AG09309 (cell line): Measurements from ENCODE around the gene KCNIP1.

Experiments
- DNase-seq: peaks from one replicate; pipeline ENCODE4 v3.0.0-alpha.2; 2010; ENCODE audit warnings: low read depth
- H3K4me3 ChIP-seq: 2 replicates; pipeline ENCODE4 v1.5.1; 2011; ENCODE audit warnings: mild to moderate bottlenecking, low read depth, low read length, moderate library complexity; ENCODE audit not compliant: control insufficient read depth
- TF ChIP-seq, protein P1 (sequence below): IDR thresholded peaks from 2 replicates; pipeline ENCODE4 v1.5.1; 2011; ENCODE audit warnings: mild to moderate bottlenecking, low read depth, low read length, inconsistent platforms; ENCODE audit not compliant: insufficient read depth, control insufficient read depth; ENCODE audit errors: missing control alignments

KCNIP1 gene

DNA sequence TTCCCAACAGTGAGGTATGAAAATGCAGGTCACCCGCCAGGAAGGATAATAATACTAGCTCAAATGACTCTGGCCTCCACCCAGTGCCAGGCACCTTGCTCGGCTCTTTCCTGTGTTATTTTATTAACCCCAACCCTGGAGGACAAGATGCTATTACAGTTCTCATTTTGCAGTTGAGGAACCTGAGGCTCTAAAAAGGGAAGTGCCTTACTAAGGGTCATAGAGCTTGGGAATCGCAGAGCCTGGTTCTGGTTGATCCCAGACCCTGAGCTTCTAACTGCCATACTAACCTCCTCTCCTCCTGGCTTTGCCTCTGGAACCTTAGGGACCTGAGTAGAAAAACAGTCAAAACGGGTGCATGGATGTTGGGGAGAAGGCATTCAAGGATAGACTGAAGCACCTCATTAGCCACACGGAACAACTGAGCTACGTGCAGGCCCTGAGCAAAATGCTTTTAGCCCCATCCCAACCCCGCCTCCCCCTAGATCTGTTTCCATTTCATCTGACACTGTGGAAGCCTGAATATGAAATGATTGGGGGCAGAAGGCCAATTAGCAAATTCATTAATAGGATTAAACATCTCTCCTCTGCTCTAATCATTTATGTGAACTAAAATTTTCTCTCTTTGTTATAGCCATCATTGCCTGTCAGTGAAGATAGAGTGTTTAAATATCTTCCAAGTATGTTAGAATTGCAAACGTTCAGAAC is 7.9 kb downstream of the KCNIP1 start:
- no peak for DNase-seq
- H3K4me3 ChIP-seq, result no peak overlapping the region
- TF ChIP-seq, protein P1, sequence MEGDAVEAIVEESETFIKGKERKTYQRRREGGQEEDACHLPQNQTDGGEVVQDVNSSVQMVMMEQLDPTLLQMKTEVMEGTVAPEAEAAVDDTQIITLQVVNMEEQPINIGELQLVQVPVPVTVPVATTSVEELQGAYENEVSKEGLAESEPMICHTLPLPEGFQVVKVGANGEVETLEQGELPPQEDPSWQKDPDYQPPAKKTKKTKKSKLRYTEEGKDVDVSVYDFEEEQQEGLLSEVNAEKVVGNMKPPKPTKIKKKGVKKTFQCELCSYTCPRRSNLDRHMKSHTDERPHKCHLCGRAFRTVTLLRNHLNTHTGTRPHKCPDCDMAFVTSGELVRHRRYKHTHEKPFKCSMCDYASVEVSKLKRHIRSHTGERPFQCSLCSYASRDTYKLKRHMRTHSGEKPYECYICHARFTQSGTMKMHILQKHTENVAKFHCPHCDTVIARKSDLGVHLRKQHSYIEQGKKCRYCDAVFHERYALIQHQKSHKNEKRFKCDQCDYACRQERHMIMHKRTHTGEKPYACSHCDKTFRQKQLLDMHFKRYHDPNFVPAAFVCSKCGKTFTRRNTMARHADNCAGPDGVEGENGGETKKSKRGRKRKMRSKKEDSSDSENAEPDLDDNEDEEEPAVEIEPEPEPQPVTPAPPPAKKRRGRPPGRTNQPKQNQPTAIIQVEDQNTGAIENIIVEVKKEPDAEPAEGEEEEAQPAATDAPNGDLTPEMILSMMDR, result no peak

DNA sequence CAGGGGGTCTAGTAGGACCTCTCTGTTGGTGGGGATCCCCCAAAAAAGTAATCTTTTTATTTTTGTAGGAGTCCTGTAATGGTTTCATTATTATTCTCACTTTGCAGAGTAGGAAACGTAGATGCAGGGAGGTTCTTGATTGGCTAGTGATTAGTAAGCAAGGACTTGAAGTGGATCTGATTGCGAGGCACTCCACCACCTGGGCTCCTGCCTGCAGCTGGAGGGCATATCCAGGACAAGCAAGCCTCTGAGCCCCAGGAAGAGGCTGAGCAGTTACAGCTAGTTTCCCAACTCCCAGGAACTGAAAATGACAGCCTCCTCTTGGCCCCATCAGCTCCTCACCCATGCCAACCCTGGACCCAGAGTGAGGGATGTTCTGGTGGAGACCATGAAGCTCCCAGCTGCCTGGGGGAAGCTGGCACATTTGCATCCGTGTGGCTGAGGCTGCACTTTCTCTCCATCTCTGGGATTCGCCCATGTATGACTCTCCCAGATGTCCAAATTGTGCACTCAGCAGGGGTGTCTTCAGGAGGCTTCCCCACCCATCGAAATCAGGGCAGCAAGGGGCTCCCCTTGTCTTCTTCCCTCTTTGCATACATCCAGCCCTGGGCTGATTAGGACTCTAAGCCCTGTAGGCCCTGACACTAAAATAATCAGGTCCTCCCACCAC is 10.2 kb downstream of the KCNIP1 start:
- TF ChIP-seq, protein P1, result no peak
- H3K4me3 ChIP-seq, result no peak overlapping the region
- DNase-seq, result no peak

DNA sequence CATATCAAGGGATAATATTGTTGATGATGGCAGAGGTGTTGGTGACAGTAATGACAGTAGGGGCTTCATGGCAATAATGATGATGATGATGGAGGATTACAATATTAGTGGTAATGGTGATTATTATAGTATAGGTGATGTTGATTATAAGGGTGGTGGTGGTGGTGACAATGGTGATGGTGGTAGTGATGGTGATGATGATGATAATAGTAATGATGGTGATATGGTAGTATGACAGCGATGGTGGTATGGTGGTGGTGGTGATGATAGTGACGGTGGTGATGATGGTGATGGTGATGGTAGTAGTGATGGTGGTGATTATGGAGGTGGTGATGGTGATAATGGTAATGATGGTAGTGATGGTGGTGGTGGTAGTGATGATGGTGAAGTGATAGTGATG is 13.6 kb downstream of the KCNIP1 start:
- no peak for DNase-seq
- TF ChIP-seq, protein P1, result no peak
- H3K4me3 ChIP-seq, result no peak overlapping the region

DNA sequence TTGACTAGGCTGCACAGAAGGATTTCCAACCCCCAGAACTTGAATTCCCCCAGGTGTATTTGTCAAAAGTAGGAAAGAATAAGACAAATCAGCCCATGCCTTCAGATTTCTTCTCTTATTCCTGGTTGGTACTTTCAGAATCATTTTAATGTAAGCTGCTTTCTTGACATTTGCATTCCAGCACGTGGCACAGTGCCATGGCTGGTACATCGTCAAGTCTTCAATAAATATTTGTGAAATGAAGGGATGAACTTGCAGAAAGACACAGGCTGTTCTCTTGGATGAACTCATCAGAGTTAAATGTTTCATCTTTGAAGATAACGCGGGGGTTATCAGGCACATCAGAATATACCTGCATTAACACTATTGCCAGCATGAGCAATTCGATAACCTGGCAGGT is 14.5 kb downstream of the KCNIP1 start:
- DNase-seq, result no peak
- TF ChIP-seq, protein P1, result no peak
- H3K4me3 ChIP-seq, result no peak overlapping the region

DNA sequence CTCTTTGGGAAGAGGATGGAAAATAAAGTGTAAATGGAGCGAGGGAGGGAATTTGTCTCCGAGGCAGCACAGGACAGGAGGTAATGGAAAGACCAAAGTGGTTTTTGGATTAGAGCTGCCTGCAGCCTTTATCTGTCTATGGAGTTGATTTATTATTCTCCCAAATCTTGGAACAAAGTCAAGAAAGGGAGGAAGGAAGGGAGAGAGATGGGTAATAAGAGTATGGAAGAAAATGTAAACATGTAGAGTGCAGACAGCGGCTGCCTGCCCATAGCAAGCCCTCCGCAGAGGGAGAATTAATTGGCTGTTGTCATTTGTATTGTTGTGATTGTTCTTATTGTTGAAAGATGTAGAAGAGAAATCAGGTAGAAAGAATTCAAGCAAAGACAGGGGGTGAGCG is 15.7 kb downstream of the KCNIP1 start:
- no peak for DNase-seq
- H3K4me3 ChIP-seq, result no peak overlapping the region
- TF ChIP-seq, protein P1, result no peak

DNA sequence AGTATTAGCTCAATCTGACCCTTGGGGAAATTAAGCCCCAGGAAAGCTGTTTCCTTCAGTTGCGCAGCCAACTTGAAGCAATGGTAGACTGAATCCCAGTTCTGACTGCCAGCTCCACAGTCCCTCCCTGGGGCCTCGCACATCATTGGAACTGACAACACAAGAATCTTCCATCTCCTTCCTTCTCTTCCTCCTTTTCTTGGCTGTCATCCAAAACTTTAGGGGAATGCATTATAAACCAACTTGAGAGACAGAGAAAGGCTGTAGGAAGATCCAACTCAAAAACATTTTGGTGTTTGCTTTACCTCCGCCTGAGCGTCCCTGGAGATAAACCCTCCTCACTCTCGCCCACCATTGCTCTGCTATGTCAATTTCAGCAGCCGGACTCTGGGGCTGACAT is 16.6 kb downstream of the KCNIP1 start:
- TF ChIP-seq, protein P1, result no peak
- no peak for DNase-seq
- H3K4me3 ChIP-seq, result no peak overlapping the region
